ENCODE data around the gene DNAJC17.

DNAJC17 gene

GRCh38 chr15:40763801-40764628 lies 43.3 kb downstream of the DNAJC17 start, which contains the start of gene GCHFR:
TSS of gene GCHFR (plus strand) at chr15:40764068. CDS start at chr15:40764181, 113 bp downstream.
- DNase-seq: no peak

- peak; percentile 12 for DNase-seq
Observed at GRCh38 chr15:40762919-40763800, 44.1 kb downstream of the DNAJC17 start.

- DNase-seq: no peak
Observed at GRCh38 chr15:40759961-40760360, 47.3 kb downstream of the DNAJC17 start.

- DNase-seq: no peak
Observed at GRCh38 chr15:40756938-40757337, 50.3 kb downstream of the DNAJC17 start.

GRCh38 chr15:40755812-40756208 lies 51.5 kb downstream of the DNAJC17 start:
- no peak for DNase-seq

- peak; percentile 85 for DNase-seq
Observed at GRCh38 chr15:40754883-40755811, 52.1 kb downstream of the DNAJC17 start, which contains the start of gene RMDN3. TSS of gene RMDN3 (minus strand) at chr15:40755254. CDS start at chr15:40754783, 471 bp downstream.

- DNase-seq: no peak
Observed at GRCh38 chr15:40754574-40754882, 52.7 kb downstream of the DNAJC17 start.

- DNase-seq: no peak
Observed at GRCh38 chr15:40751745-40752144, 55.5 kb downstream of the DNAJC17 start.

GRCh38 chr15:40750885-40751284 lies 56.4 kb downstream of the DNAJC17 start:
- DNase-seq: no peak

GRCh38 chr15:40749151-40749630 lies 58.1 kb downstream of the DNAJC17 start:
- no peak for DNase-seq

GRCh38 chr15:40747685-40748631 lies 59.3 kb downstream of the DNAJC17 start:
- no peak for DNase-seq

- DNase-seq: no peak
Observed at GRCh38 chr15:40746916-40747418, 60.3 kb downstream of the DNAJC17 start.

- DNase-seq: no peak
Observed at GRCh38 chr15:40744815-40745152, 62.5 kb downstream of the DNAJC17 start.

GRCh38 chr15:40743921-40744814 lies 63.1 kb downstream of the DNAJC17 start:
- DNase-seq: no peak

GRCh38 chr15:40743485-40743901 lies 63.8 kb downstream of the DNAJC17 start:
- DNase-seq: no peak

GRCh38 chr15:40739854-40740253 lies 67.4 kb downstream of the DNAJC17 start:
- no peak for DNase-seq

- no peak for DNase-seq
Observed at GRCh38 chr15:40739047-40739446, 68.2 kb downstream of the DNAJC17 start.

- DNase-seq: no peak
Observed at GRCh38 chr15:40737048-40737447, 70.2 kb downstream of the DNAJC17 start.

GRCh38 chr15:40736575-40736974 lies 70.7 kb downstream of the DNAJC17 start:
- no peak for DNase-seq

GRCh38 chr15:40731034-40731433 lies 76.2 kb downstream of the DNAJC17 start:
- DNase-seq: no peak

All from NCI-H2107 (cell line).